ENCODE measurements around the gene TMEM255B. TPM values are rescaled to one million over a fixed set of nuclear protein-coding genes. Genes with fewer than 3 reads are reported as not detected.

Gene TMEM255B
- total RNA-seq, 1 experiment from 2014 or later: 4.7 TPM

- no peak for TF ChIP-seq SMAD3 (CRISPR knock-in tag; IDR thresholded peaks at IDR 0.05; ENCODE audit: borderline replicate concordance)
- no peak for TF ChIP-seq ZBTB43 (CRISPR knock-in tag; IDR thresholded peaks at IDR 0.05)
- TF ChIP-seq RORB (CRISPR knock-in tag; IDR thresholded peaks at IDR 0.05): no peak
- no peak for TF ChIP-seq AFF4 (CRISPR knock-in tag; IDR thresholded peaks at IDR 0.05; ENCODE audit: borderline replicate concordance)
- TF ChIP-seq RELA (CRISPR knock-in tag; IDR thresholded peaks at IDR 0.05; ENCODE audit: borderline replicate concordance): no peak
- no peak for TF ChIP-seq ZNF512 (CRISPR knock-in tag; IDR thresholded peaks at IDR 0.05; ENCODE audit: borderline replicate concordance)
- no peak for TF ChIP-seq ZNF281 (CRISPR knock-in tag; IDR thresholded peaks at IDR 0.05)
- no peak for TF ChIP-seq PREB (CRISPR knock-in tag; IDR thresholded peaks at IDR 0.05; ENCODE audit: borderline replicate concordance)
- TF ChIP-seq NR1H2 (CRISPR knock-in tag; IDR thresholded peaks at IDR 0.05): no peak
- no peak for TF ChIP-seq JUN (CRISPR knock-in tag; IDR thresholded peaks at IDR 0.05)
- TF ChIP-seq NR3C1 (CRISPR knock-in tag; conservative IDR thresholded peaks at IDR 0.05; ENCODE audit: low read depth): no peak
- TF ChIP-seq AR (CRISPR knock-in tag; IDR thresholded peaks at IDR 0.05): no peak
- TF ChIP-seq ZNF416 (CRISPR knock-in tag; IDR thresholded peaks at IDR 0.05): no peak
- TF ChIP-seq ZNF317 (CRISPR knock-in tag; IDR thresholded peaks at IDR 0.05; ENCODE audit: borderline replicate concordance, low read depth): no peak
- Mint-ChIP-seq H3K4me3 (no peak overlapping the region), H3K36me3 (no peaks in the 10 kb centered on the region; the same call in 1 of the 2 replicates), H3K9me3 (peaks cover 10% of the 10 kb centered on the region), H3K4me1 (peaks cover 9% of the 10 kb centered on the region), H3K27me3 (ENCODE audit: low read depth) (no peaks in the 10 kb centered on the region), H3K27ac (no peak overlapping the region)
- POLR2A ChIA-PET: no interaction called here
- ATAC-seq (no peak), DNase-seq (ENCODE audit: low spot score) (no peak)
- CTCF ChIA-PET: no interaction called here
Measured at GRCh38 chr13:113770441-113770840, 11.4 kb downstream of the TMEM255B start.
